Measurements from ENCODE around the gene EVI5L.

- TF ChIP-seq CTCF (conservative IDR thresholded peaks at IDR 0.05; ENCODE audit: low read length), result no peak
- TF ChIP-seq EZH2phosphoT487 (IDR thresholded peaks at IDR 0.05; ENCODE audit: borderline replicate concordance), result no peak
Measured at GRCh38 chr19:7830823-7831222, 805 bp downstream of the EVI5L start.
